T-helper 2 cell (primary cell): ENCODE measurements around the gene STX17.
"Not testable (repeated sequence)": the region's sequence is repeated elsewhere in the genome, so short reads cannot be mapped to it uniquely, and the experiment has no call there.

Source experiments
- DNase-seq, 5 experiments: peaks; one replicate each; pipeline versions ENCODE4 v3.0.0 to v3.0.0-alpha.2; 2012 to 2022
- total RNA-seq, 2 donors: gene quantifications; one replicate each; lab custom pipeline; 2026; lab: John Stamatoyannopoulos, UW

Gene STX17
- total RNA-seq = 40.8 to 61.6 reads per million in 2 donors

- peak; percentile 70 to 88 (median 78) for DNase-seq
Measured at GRCh38 chr9:99906403-99907207, at the start of gene STX17. TSS of gene STX17 (plus strand) at chr9:99906654. CDS start at chr9:99915240, 8,586 bp downstream.

- DNase-seq = not testable (repeated sequence)
Measured at GRCh38 chr9:99857576-99857975, 48.9 kb upstream of the STX17 start.

- no peak for DNase-seq
Measured at GRCh38 chr9:99858087-99858486, 48.4 kb upstream of the STX17 start.

- no peak for DNase-seq
Measured at GRCh38 chr9:99859243-99859980, 47.0 kb upstream of the STX17 start.

- no peak for DNase-seq
Measured at GRCh38 chr9:99860266-99860665, 46.2 kb upstream of the STX17 start.

- no peak for DNase-seq
Measured at GRCh38 chr9:99863955-99864354, 42.5 kb upstream of the STX17 start.

- DNase-seq = no peak
Measured at GRCh38 chr9:99866398-99866797, 40.1 kb upstream of the STX17 start.

GRCh38 chr9:99867536-99867935 is 38.9 kb upstream of the STX17 start:
- peak in 1 of 5 experiments; percentile 75 for DNase-seq

GRCh38 chr9:99867968-99868367 is 38.5 kb upstream of the STX17 start:
- DNase-seq = peak in 1 of 5 experiments; percentile 82

GRCh38 chr9:99868845-99869244 is 37.6 kb upstream of the STX17 start:
- peak in 1 of 5 experiments; percentile 87 for DNase-seq

- no peak for DNase-seq
Measured at GRCh38 chr9:99870126-99870525, 36.3 kb upstream of the STX17 start.

GRCh38 chr9:99873531-99873930 is 32.9 kb upstream of the STX17 start:
- DNase-seq = no peak

- DNase-seq = no peak
Measured at GRCh38 chr9:99873943-99874584, 32.4 kb upstream of the STX17 start.

GRCh38 chr9:99876190-99876589 is 30.3 kb upstream of the STX17 start:
- DNase-seq = no peak

- DNase-seq = no peak
Measured at GRCh38 chr9:99878651-99879050, 27.8 kb upstream of the STX17 start.

- DNase-seq = peak in 1 of 5 experiments; percentile 77
Measured at GRCh38 chr9:99881769-99882168, 24.7 kb upstream of the STX17 start.

- DNase-seq = no peak
Measured at GRCh38 chr9:99885747-99886146, 20.7 kb upstream of the STX17 start.

- no peak for DNase-seq
Measured at GRCh38 chr9:99889120-99889519, 17.3 kb upstream of the STX17 start.

- peak in 1 of 5 experiments; percentile 17 for DNase-seq
Measured at GRCh38 chr9:99894826-99895225, 11.6 kb upstream of the STX17 start.

- DNase-seq = no peak
Measured at GRCh38 chr9:99895510-99895909, 10.9 kb upstream of the STX17 start.

GRCh38 chr9:99896119-99896518 is 10.3 kb upstream of the STX17 start:
- no peak for DNase-seq

GRCh38 chr9:99903393-99903792 is 3.1 kb upstream of the STX17 start:
- DNase-seq = no peak

GRCh38 chr9:99905833-99906402 is 536 bp upstream of the STX17 start:
- no peak for DNase-seq
